GM12878 (cell line): Measurements from ENCODE around the gene KRTAP5-6. TPM values are rescaled to one million over a fixed set of nuclear protein-coding genes. Genes with fewer than 3 reads are reported as not detected.

ENCODE experiments used
- ATAC-seq: fragments of 200-7000 bp; cut with Tn5 transposase; 3 replicates; pipeline ENCODE4 v1.9.1; 2020; ENCODE audit warnings: mild to moderate bottlenecking, moderate library complexity
- BruUV-seq: library from RNA; stranded (reverse); fragments of 400-500 nt; replicated peaks from 2 replicates; lab custom pipeline; 2021; lab: Mats Ljungman, UMichigan
- CTCF ChIA-PET: fragments of 300-600 bp; sonication (Branson Sonifier 250); formaldehyde crosslinking; extraction: SDS; loops from one replicate; lab custom pipeline; 2021; ENCODE audit warnings: inconsistent platforms; lab: Yijun Ruan, JAX
- POLR2A ChIA-PET: fragments of 350-600 bp; formaldehyde crosslinking; extraction: SDS; loops from one replicate; lab custom pipeline; 2021; ENCODE audit warnings: inconsistent platforms; lab: Charles Lee
- RAD21 ChIA-PET: fragments of 300-600 bp; sonication (Branson Sonifier 250); formaldehyde crosslinking; loops from one replicate; lab custom pipeline; 2023; ENCODE audit warnings: antibody characterized with exemption; ENCODE audit not compliant: unreplicated experiment; lab: Charles Lee
- SMC1A ChIA-PET: fragments of 300-600 bp; sonication (Branson Sonifier 250); formaldehyde crosslinking; loops from one replicate; lab custom pipeline; 2023; ENCODE audit not compliant: unreplicated experiment, uncharacterized antibody; lab: Charles Lee
- DNase-seq: peaks from one replicate; pipeline ENCODE4 v3.0.0-alpha.2; 2011; ENCODE audit warnings: low read depth, low spot score
- FAIRE-seq: peaks from 3 replicates; lab custom pipeline; 2011; peaks lifted over from hg19 to GRCh38; lab: Jason Lieb, UNC
- H2AFZ ChIP-seq: 2 replicates; pipeline ENCODE4 v1.6.0; 2011; ENCODE audit warnings: low read depth, low read length, control low read depth; ENCODE audit not compliant: control insufficient read depth
- H3K27ac ChIP-seq: 2 replicates; pipeline ENCODE4 v1.5.1; 2011; ENCODE audit warnings: control low read depth; ENCODE audit not compliant: control insufficient read depth, insufficient read depth
- H3K27me3 ChIP-seq, 2 experiments: replicated peaks in 1 of 2; 2 replicates each; pipeline versions ENCODE4 v1.6.0 to v1.6.1; 2011; ENCODE audit warnings: low read length in 1 of 2; ENCODE audit not compliant: control insufficient read depth in 2 of 2, insufficient read depth in 2 of 2
- H3K36me3 ChIP-seq, 2 experiments: 2 replicates each; pipeline ENCODE4 v1.5.1; 2011; ENCODE audit warnings: low read length in 1 of 2; ENCODE audit not compliant: control insufficient read depth in 2 of 2, insufficient read depth in 2 of 2
- H3K4me1 ChIP-seq: 2 replicates; pipeline ENCODE4 v1.6.1; 2011; ENCODE audit warnings: mild to moderate bottlenecking, low read length, moderate library complexity, mixed read lengths; ENCODE audit not compliant: control insufficient read depth, insufficient read depth
- H3K4me2 ChIP-seq: 2 replicates; pipeline ENCODE4 v1.6.0; 2011; ENCODE audit warnings: control low read depth; ENCODE audit not compliant: control insufficient read depth, insufficient read depth
- H3K4me3 ChIP-seq: fragments of 200-600 bp; sonication (generic); 2 replicates; pipeline ENCODE4 v1.5.1; 2016
- H3K79me2 ChIP-seq: 2 replicates; pipeline ENCODE4 v1.6.0; 2011; ENCODE audit warnings: low read length; ENCODE audit not compliant: control insufficient read depth, insufficient read depth
- H3K9ac ChIP-seq: 2 replicates; pipeline ENCODE4 v1.8.0; 2011; ENCODE audit warnings: low read length, control low read depth, mixed read lengths; ENCODE audit not compliant: control insufficient read depth, insufficient read depth
- H3K9me3 ChIP-seq: replicated peaks from 3 replicates; pipeline ENCODE4 v1.5.1; 2011; ENCODE audit warnings: mild to moderate bottlenecking, low read length; ENCODE audit not compliant: control insufficient read depth, insufficient read depth
- H4K20me1 ChIP-seq: 2 replicates; pipeline ENCODE4 v1.6.0; 2011; ENCODE audit not compliant: control insufficient read depth, insufficient read depth
- ATF3 ChIP-seq: IDR thresholded peaks from 2 replicates; pipeline ENCODE4 v1.6.1; 2011; ENCODE audit warnings: low read depth, mild to moderate bottlenecking, low read length, moderate library complexity, borderline replicate concordance; ENCODE audit errors: extremely low read depth
- DPF2 ChIP-seq: fragments of 450-650 bp; IDR thresholded peaks from 2 replicates; pipeline ENCODE4 v1.6.1; 2017; ENCODE audit warnings: mild to moderate bottlenecking
- FOS ChIP-seq: IDR thresholded peaks from 3 replicates; pipeline ENCODE4 v1.6.1; 2011; ENCODE audit warnings: borderline replicate concordance; ENCODE audit not compliant: insufficient read length; ENCODE audit errors: extremely low read depth
- GABPA ChIP-seq: IDR thresholded peaks from 2 replicates; pipeline ENCODE4 v1.6.1; 2014; ENCODE audit warnings: antibody characterized with exemption, low read depth, mild to moderate bottlenecking, inconsistent platforms
- HDAC6 ChIP-seq: fragments of 200-600 bp; sonication (generic); IDR thresholded peaks from one replicate; pipeline ENCODE4 v1.8.0; 2017; ENCODE audit warnings: antibody characterized with exemption; ENCODE audit not compliant: unreplicated experiment
- MYC ChIP-seq: IDR thresholded peaks from 2 replicates; pipeline ENCODE4 v1.6.1; 2011; ENCODE audit warnings: mild to moderate bottlenecking, low read length, moderate library complexity, inconsistent platforms; ENCODE audit not compliant: insufficient read depth, insufficient replicate concordance, insufficient read length, severe bottlenecking
- NFYA ChIP-seq: IDR thresholded peaks from 2 replicates; pipeline ENCODE4 v1.6.1; 2011; ENCODE audit warnings: low read depth, mild to moderate bottlenecking, low read length, improper control_type of control experiment, borderline replicate concordance
- PAX5 ChIP-seq: IDR thresholded peaks from 2 replicates; pipeline ENCODE4 v1.6.1; 2011; ENCODE audit warnings: low read depth, low read length, borderline replicate concordance
- PAX8 ChIP-seq: fragments of 450-650 bp; IDR thresholded peaks from 2 replicates; pipeline ENCODE4 v1.6.1; 2017; ENCODE audit warnings: mild to moderate bottlenecking, moderate library complexity
- POLR2AphosphoS5 ChIP-seq: IDR thresholded peaks from 2 replicates; pipeline ENCODE4 v1.6.1; 2011; ENCODE audit warnings: mild to moderate bottlenecking, low read length, inconsistent platforms
- RB1 ChIP-seq: fragments of 450-650 bp; formaldehyde crosslinking; IDR thresholded peaks from 2 replicates; pipeline ENCODE4 v1.6.1; 2017; ENCODE audit warnings: mild to moderate bottlenecking, borderline replicate concordance
- RELA ChIP-seq: fragments of 450-650 bp; IDR thresholded peaks from 2 replicates; pipeline ENCODE4 v1.8.0; 2014; ENCODE audit warnings: borderline replicate concordance; ENCODE audit not compliant: partially characterized antibody
- REST ChIP-seq: IDR thresholded peaks from 2 replicates; pipeline ENCODE4 v1.6.1; 2012; ENCODE audit warnings: mild to moderate bottlenecking, low read depth, low read length
- RFX5 ChIP-seq: IDR thresholded peaks from 2 replicates; pipeline ENCODE4 v1.6.1; 2011; ENCODE audit warnings: low read depth, low read length, improper control_type of control experiment
- SIX5 ChIP-seq: IDR thresholded peaks from 2 replicates; pipeline ENCODE4 v1.6.1; 2011; ENCODE audit warnings: mild to moderate bottlenecking, low read depth, low read length, moderate library complexity; ENCODE audit not compliant: severe bottlenecking
- SMARCA5 ChIP-seq: fragments of 450-650 bp; IDR thresholded peaks from 2 replicates; pipeline ENCODE4 v1.6.1; 2017; ENCODE audit warnings: mild to moderate bottlenecking
- TARDBP ChIP-seq: IDR thresholded peaks from 2 replicates; pipeline ENCODE4 v1.6.1; 2016; ENCODE audit warnings: borderline replicate concordance
- ZNF207 ChIP-seq: fragments of 450-650 bp; IDR thresholded peaks from 2 replicates; pipeline ENCODE4 v1.6.1; 2014; ENCODE audit warnings: antibody characterized with exemption, mild to moderate bottlenecking, borderline replicate concordance
- WGBS: methylation state at CpG from one replicate; pipeline ENCODE4 v1.1.6; 2016; ENCODE audit warnings: low lambda C conversion rate; ENCODE audit not compliant: insufficient replicate concordance, insufficient coverage; ENCODE audit errors: missing lambda C conversion rate; 5-methylcytosine and 5-hydroxymethylcytosine counted together
- in situ Hi-C: fragments of 300-500 bp; cut with MboI; formaldehyde crosslinking; loops from 9 replicates; pipeline ENCODE4 v1.14.3; 2018; ENCODE audit warnings: mixed read lengths
- intact Hi-C: fragments of 100-400 bp; cut with micrococcal nuclease; formaldehyde crosslinking; loops from one replicate; pipeline ENCODE4 v1.14.2; 2022; ENCODE audit not compliant: unreplicated experiment
- polyA plus RNA-seq, 11 experiments: library from polyadenylated mRNA; depleted of rRNA in 4 of 11; unstranded in 6 of 11; stranded (reverse) in 5 of 11; fragments of >200 nt; fragmentation: Nextera tagmentation in 4 of 11; fragmentation: Illumina TruSeq in 1 of 11; extraction: Ambion mirVana in 4 of 11; extraction: Trizol in 1 of 11; gene quantifications; 1 replicate in 1 of 11; 2 replicates in 10 of 11; pipeline versions ENCODE4 v1.2.1 to v1.2.3, GENCODE V29; 2011 to 2016; ENCODE audit warnings: inconsistent platforms in 2 of 11, missing spikeins in 2 of 11, low read depth in 1 of 11
- total RNA-seq, 4 experiments: library from RNA; depleted of rRNA in 3 of 4; stranded (reverse); fragments of >200 nt in 3 of 4; fragmentation: Illumina TruSeq in 1 of 4; extraction: Trizol in 1 of 4; gene quantifications; 2 replicates each; pipeline versions ENCODE4 v1.2.1 to v1.2.3, GENCODE V29; 2013 to 2021

The KRTAP5-6 gene
- total and polyA plus RNA-seq, 10 of the 15 experiments (the other 5 are each of a cell fraction or from before 2014, with no cell fraction given) = not detected

GRCh38 chr11:1728931-1729691 is 32.1 kb downstream of the KRTAP5-6 start (continued):
- TF ChIP-seq RELA = no peak
- TF ChIP-seq SMARCA5 = no peak
- TF ChIP-seq DPF2 = no peak
- no peak for TF ChIP-seq GABPA
- no peak for TF ChIP-seq REST
- TF ChIP-seq RB1 = no peak

GRCh38 chr11:1729692-1730011 is 32.7 kb downstream of the KRTAP5-6 start:
- DNase-seq = no peak
- Histone ChIP-seq H3K4me3 (no peak overlapping the region), H3K9ac (no peak overlapping the region), H3K4me2 (no peak overlapping the region), H2AFZ (no peak overlapping the region), H3K79me2 (no peaks in the 10 kb centered on the region), H3K9me3 (no peaks in the 10 kb centered on the region), H3K27ac (no peak overlapping the region), H4K20me1 (no peaks in the 10 kb centered on the region), H3K4me1 (no peaks in the 10 kb centered on the region), H3K27me3 (0 out of 4 replicates have a peak, but pooled peaks cover 0 to 6% of the 10 kb centered on the region in 2 experiments), H3K36me3 (no peaks in the 10 kb centered on the region)
- in situ Hi-C loops (no loop called here), intact Hi-C loops (no loop called here)
- POLR2A ChIA-PET = no interaction called here
- SMC1A ChIA-PET = no interaction called here
- RAD21 ChIA-PET = no interaction called here
- no TSS peak for BruUV-seq
- CTCF ChIA-PET = no interaction called here
- ATAC-seq = no peak
- FAIRE-seq = no peak
- TF ChIP-seq POLR2AphosphoS5 = no peak
- no peak for TF ChIP-seq TARDBP
- no peak for TF ChIP-seq ATF3
- no peak for TF ChIP-seq FOS
- no peak for TF ChIP-seq MYC
- no peak for TF ChIP-seq RFX5
- TF ChIP-seq SIX5 = no peak
- no peak for TF ChIP-seq ZNF207
- TF ChIP-seq HDAC6 = no peak
- no peak for TF ChIP-seq NFYA
- TF ChIP-seq PAX5 = no peak
- TF ChIP-seq PAX8 = no peak
- WGBS = 40% methylated on average over 9 of the region's 9 CpGs
